CD1c-positive myeloid dendritic cell (primary cell): ENCODE results near the gene LYST.
"Not testable (repeated sequence)": the region's sequence is repeated elsewhere in the genome, so short reads cannot be mapped to it uniquely, and the experiment has no call there.

Experiments used
- DNase-seq: peaks from one replicate; pipeline ENCODE4 v3.0.0-alpha.2; 2016; ENCODE audit errors: extremely low spot score

LYST gene

GRCh38 chr1:235822685-235823084, 44.0 kb downstream of the LYST start:
- no peak for DNase-seq

GRCh38 chr1:235821361-235821981, 45.2 kb downstream of the LYST start:
- DNase-seq: no peak

- DNase-seq: no peak
Measured at GRCh38 chr1:235820061-235820460, 46.6 kb downstream of the LYST start.

GRCh38 chr1:235818632-235819136, 48.0 kb downstream of the LYST start:
- DNase-seq: no peak

GRCh38 chr1:235817101-235817728, 49.5 kb downstream of the LYST start:
- no peak for DNase-seq

GRCh38 chr1:235809688-235810397, 56.9 kb downstream of the LYST start:
- DNase-seq: no peak

GRCh38 chr1:235808223-235808622, 58.5 kb downstream of the LYST start:
- DNase-seq: no peak

- no peak for DNase-seq
Measured at GRCh38 chr1:235806123-235806522, 60.6 kb downstream of the LYST start.

- DNase-seq: no peak
Measured at GRCh38 chr1:235802573-235803346, 63.9 kb downstream of the LYST start.

GRCh38 chr1:235799264-235799663, 67.4 kb downstream of the LYST start:
- DNase-seq: no peak

GRCh38 chr1:235791532-235792060, 75.1 kb downstream of the LYST start:
- no peak for DNase-seq

GRCh38 chr1:235790123-235790522, 76.6 kb downstream of the LYST start:
- no peak for DNase-seq

- not testable (repeated sequence) for DNase-seq
Measured at GRCh38 chr1:235786227-235786898, 80.3 kb downstream of the LYST start.

GRCh38 chr1:235784950-235785349, 81.8 kb downstream of the LYST start:
- no peak for DNase-seq

GRCh38 chr1:235783148-235783776, 83.4 kb downstream of the LYST start:
- peak; percentile 17 for DNase-seq

GRCh38 chr1:235782601-235783000, 84.1 kb downstream of the LYST start:
- no peak for DNase-seq

GRCh38 chr1:235781807-235782206, 84.9 kb downstream of the LYST start:
- no peak for DNase-seq

GRCh38 chr1:235779770-235780169, 86.9 kb downstream of the LYST start:
- no peak for DNase-seq

- DNase-seq: no peak
Measured at GRCh38 chr1:235776396-235776795, 90.3 kb downstream of the LYST start.

GRCh38 chr1:235775246-235775860, 91.4 kb downstream of the LYST start:
- no peak for DNase-seq
